Neural crest cell (in vitro differentiated cells): Measurements from ENCODE around the gene TMEM87B. TPM values are rescaled to one million over a fixed set of nuclear protein-coding genes. Genes with fewer than 3 reads are reported as not detected.
A peak's percentile ranks its signal among the peaks of the same experiment; 100 is the strongest.
"Not testable (repeated sequence)": the region's sequence is repeated elsewhere in the genome, so short reads cannot be mapped to it uniquely, and the experiment has no call there.

Experiments used
- DNase-seq: peaks from one replicate; pipeline ENCODE4 v3.0.0; 2021; ENCODE audit warnings: low read depth, mixed read lengths, low spot score
- H3K27ac Mint-ChIP-seq: one replicate; pipeline ENCODE4 v1.8.0; 2021; ENCODE audit warnings: mild to moderate bottlenecking, mixed read lengths; ENCODE audit not compliant: unreplicated experiment
- H3K27me3 Mint-ChIP-seq: 2 replicates; pipeline ENCODE4 v1.8.0; 2021; ENCODE audit warnings: low read depth, mild to moderate bottlenecking, mixed read lengths
- H3K36me3 Mint-ChIP-seq: 2 replicates; pipeline ENCODE4 v1.8.0; 2021; ENCODE audit warnings: low read depth, mild to moderate bottlenecking, mixed read lengths
- H3K4me1 Mint-ChIP-seq: 2 replicates; pipeline ENCODE4 v1.8.0; 2021; ENCODE audit warnings: mixed read lengths
- H3K4me3 Mint-ChIP-seq: one replicate; pipeline ENCODE4 v1.8.0; 2021; ENCODE audit warnings: mild to moderate bottlenecking, mixed read lengths
- H3K9me3 Mint-ChIP-seq: 2 replicates; pipeline ENCODE4 v1.8.0; 2021; ENCODE audit warnings: mixed read lengths
- total RNA-seq: library from RNA; stranded (reverse); gene quantifications from 2 replicates; pipeline ENCODE4 v1.2.1, GENCODE V29; 2021
- TF ChIP-seq, protein P1 (sequence below): fragments of 200-600 bp; sonication (generic); conservative IDR thresholded peaks from 2 replicates; pipeline ENCODE4 v1.5.0; 2021; ENCODE audit warnings: antibody characterized with exemption, mild to moderate bottlenecking

TMEM87B gene
- total RNA-seq, 1 donor from 2014 or later = 6.2 TPM

- TF ChIP-seq, protein P1, sequence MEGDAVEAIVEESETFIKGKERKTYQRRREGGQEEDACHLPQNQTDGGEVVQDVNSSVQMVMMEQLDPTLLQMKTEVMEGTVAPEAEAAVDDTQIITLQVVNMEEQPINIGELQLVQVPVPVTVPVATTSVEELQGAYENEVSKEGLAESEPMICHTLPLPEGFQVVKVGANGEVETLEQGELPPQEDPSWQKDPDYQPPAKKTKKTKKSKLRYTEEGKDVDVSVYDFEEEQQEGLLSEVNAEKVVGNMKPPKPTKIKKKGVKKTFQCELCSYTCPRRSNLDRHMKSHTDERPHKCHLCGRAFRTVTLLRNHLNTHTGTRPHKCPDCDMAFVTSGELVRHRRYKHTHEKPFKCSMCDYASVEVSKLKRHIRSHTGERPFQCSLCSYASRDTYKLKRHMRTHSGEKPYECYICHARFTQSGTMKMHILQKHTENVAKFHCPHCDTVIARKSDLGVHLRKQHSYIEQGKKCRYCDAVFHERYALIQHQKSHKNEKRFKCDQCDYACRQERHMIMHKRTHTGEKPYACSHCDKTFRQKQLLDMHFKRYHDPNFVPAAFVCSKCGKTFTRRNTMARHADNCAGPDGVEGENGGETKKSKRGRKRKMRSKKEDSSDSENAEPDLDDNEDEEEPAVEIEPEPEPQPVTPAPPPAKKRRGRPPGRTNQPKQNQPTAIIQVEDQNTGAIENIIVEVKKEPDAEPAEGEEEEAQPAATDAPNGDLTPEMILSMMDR = no peak
- peaks cover 7% of the 10 kb centered on the region for H3K27me3 Mint-ChIP-seq
- no peak for DNase-seq
- peaks cover 7% of the 10 kb centered on the region for H3K36me3 Mint-ChIP-seq
- H3K27ac Mint-ChIP-seq = no peak overlapping the region
- no peak overlapping the region for H3K4me3 Mint-ChIP-seq
- peaks cover 6% of the 10 kb centered on the region for H3K4me1 Mint-ChIP-seq
- H3K9me3 Mint-ChIP-seq = peaks cover 12% of the 10 kb centered on the region
Measured at GRCh38 chr2:112133344-112133743, 78.3 kb downstream of the TMEM87B start.

GRCh38 chr2:112134120-112134519 lies 79.1 kb downstream of the TMEM87B start:
- Mint-ChIP-seq H3K36me3 (peaks cover 4% of the 10 kb centered on the region), H3K9me3 (peaks cover 8% of the 10 kb centered on the region), H3K4me1 (peaks cover 6% of the 10 kb centered on the region), H3K27ac (no peak overlapping the region), H3K27me3 (peaks cover 7% of the 10 kb centered on the region), H3K4me3 (peak overlapping the region; percentile 19)
- DNase-seq = no peak
- TF ChIP-seq, protein P1 = no peak

DNA sequence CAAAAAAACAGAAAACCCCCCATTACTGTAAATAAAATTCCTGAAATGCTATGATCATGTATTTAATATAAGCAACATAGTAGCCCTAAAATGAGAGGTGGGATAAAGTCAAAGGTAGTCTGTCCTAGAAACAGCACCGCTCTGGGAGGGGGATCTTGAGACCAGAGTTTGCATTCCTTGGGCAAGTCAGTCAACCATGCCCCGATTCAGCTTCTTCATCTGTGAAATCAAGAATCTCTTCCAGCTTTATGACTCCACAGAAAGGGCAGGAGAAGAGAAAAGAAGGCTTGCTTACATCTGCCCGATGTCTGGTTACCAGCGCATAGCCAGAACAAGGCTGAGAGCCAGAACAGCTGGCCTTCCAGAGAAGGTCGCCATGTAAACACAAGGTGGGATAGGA lies 81.0 kb downstream of the TMEM87B start:
- H3K27me3 Mint-ChIP-seq = peaks cover 7% of the 10 kb centered on the region
- DNase-seq = no peak
- H3K4me3 Mint-ChIP-seq = peak overlapping the region; percentile 64
- peaks cover 15% of the 10 kb centered on the region for H3K4me1 Mint-ChIP-seq
- H3K27ac Mint-ChIP-seq = no peak overlapping the region
- H3K36me3 Mint-ChIP-seq = peaks cover 8% of the 10 kb centered on the region
- TF ChIP-seq, protein P1 = no peak
- peaks cover 8% of the 10 kb centered on the region for H3K9me3 Mint-ChIP-seq

DNA sequence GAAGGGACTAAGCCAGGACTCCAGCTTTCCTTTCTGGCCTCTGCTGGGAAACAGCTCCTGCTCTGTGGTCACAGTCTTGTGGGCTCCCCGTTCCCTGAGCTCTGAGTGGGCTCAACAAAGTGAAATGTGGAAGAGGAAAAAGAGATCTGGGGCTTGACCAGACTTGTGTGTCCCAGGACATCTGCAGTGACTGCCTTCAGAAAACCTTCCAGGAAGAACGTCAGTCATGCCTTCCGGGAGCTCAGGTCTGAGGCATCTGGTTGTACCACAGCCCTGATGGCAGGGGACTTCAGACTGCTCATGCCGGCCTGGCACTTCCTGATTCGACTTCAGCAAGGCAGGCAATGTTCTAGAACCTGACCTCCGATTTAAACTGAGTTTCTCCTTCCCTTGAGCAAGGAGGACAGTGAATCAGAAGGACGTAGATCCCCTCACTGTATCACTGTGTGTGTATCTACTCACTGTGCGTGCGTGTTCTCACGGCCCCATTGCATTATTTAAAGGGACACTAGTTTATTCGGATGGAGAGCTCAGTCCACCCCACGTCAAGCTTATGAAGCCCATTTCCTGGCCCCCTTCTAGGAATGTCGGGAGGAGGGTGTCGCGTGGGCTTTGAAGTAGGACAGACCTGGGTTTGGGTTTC lies 82.6 kb downstream of the TMEM87B start:
- H3K4me3 Mint-ChIP-seq = peak overlapping the region; percentile 84
- TF ChIP-seq, protein P1 = no peak

GRCh38 chr2:112138159-112139032 lies 83.3 kb downstream of the TMEM87B start, which contains the start of gene FBLN7:
Gene FBLN7, plus strand, starts transcription at chr2:112138385. Its CDS starts 271 bp downstream, at chr2:112138656.
- H3K9me3 Mint-ChIP-seq = peaks cover 3% of the 10 kb centered on the region
- H3K4me3 Mint-ChIP-seq = peak within 1 kb of the TSS; percentile 87
- peak within 1 kb of the TSS; percentile 27 for H3K27ac Mint-ChIP-seq
- H3K27me3 Mint-ChIP-seq = peaks cover 7% of the 10 kb centered on the region
- H3K36me3 Mint-ChIP-seq = peaks cover 14% of the 10 kb centered on the region
- peaks cover 29% of the 10 kb centered on the region for H3K4me1 Mint-ChIP-seq
- DNase-seq = peak; percentile 51
- TF ChIP-seq, protein P1 = no peak

More for the DNA sequence above, 82.6 kb downstream of the TMEM87B start:
- Mint-ChIP-seq H3K9me3 (peaks cover 6% of the 10 kb centered on the region), H3K27ac (no peak overlapping the region), H3K36me3 (peaks cover 13% of the 10 kb centered on the region), H3K4me1 (peaks cover 26% of the 10 kb centered on the region), H3K27me3 (peaks cover 7% of the 10 kb centered on the region)
- DNase-seq = no peak

DNA sequence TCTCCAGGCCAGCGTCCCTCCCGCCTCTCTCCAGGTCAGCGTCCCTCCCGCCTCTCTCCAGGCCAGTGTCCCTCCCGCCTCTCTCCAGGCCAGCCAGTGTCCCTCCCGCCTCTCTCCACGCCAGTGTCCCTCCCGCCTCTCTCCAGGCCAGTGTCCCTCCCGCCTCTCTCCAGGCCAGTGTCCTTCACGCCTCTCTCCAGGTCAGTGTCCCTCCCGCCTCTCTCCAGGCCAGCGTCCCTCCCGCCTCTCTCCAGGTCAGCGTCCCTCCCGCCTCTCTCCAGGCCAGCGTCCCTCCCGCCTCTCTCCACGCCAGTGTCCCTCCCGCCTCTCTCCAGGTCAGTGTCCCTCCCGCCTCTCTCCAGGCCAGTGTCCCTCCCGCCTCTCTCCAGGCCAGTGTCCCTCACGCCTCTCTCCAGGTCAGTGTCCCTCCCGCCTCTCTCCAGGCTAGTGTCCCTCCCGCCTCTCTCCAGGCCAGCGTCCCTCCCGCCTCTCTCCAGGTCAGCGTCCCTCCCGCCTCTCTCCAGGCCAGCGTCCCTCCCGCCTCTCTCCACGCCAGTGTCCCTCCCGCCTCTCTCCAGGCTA lies 84.1 kb downstream of the TMEM87B start:
- not testable (repeated sequence) for H3K9me3 Mint-ChIP-seq, H3K27me3 Mint-ChIP-seq
- H3K27ac Mint-ChIP-seq = peak overlapping the region; percentile 27
- H3K4me1 Mint-ChIP-seq = peaks cover 29% of the 10 kb centered on the region
- peak; percentile 35 for DNase-seq
- H3K36me3 Mint-ChIP-seq = peaks cover 14% of the 10 kb centered on the region
- H3K4me3 Mint-ChIP-seq = peak overlapping the region; percentile 87

DNA sequence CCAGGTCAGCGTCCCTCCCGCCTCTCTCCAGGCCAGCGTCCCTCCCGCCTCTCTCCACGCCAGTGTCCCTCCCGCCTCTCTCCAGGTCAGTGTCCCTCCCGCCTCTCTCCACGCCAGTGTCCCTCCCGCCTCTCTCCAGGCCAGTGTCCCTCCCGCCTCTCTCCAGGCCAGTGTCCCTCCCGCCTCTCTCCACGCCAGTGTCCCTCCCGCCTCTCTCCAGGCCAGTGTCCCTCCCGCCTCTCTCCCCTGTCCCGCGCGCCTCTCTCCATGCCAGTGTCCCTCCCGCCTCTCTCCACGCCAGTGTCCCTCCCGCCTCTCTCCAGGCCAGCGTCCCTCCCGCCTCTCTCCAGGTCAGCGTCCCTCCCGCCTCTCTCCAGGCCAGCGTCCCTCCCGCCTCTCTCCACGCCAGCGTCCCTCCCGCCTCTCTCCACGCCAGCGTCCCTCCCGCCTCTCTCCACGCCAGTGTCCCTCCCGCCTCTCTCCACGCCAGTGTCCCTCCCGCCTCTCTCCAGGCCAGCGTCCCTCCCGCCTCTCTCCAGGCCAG lies 84.7 kb downstream of the TMEM87B start:
- H3K4me1 Mint-ChIP-seq = peaks cover 29% of the 10 kb centered on the region
- H3K27me3 Mint-ChIP-seq, H3K27ac Mint-ChIP-seq, H3K9me3 Mint-ChIP-seq, DNase-seq: not testable (repeated sequence)
- peak overlapping the region; percentile 88 for H3K4me3 Mint-ChIP-seq
- H3K36me3 Mint-ChIP-seq = peaks cover 14% of the 10 kb centered on the region
